ENCODE results near the gene DMD. TPM values are rescaled to one million over a fixed set of nuclear protein-coding genes. Genes with fewer than 3 reads are reported as not detected.

The DMD gene
- total and polyA plus RNA-seq, 7 donors = 2.5 to 260 (median 183) TPM

GRCh38 chrX:32937043-32937442, 274.3 kb downstream of the DMD start:
- intact Hi-C loops (cut with DNase I) = no loop called here
- no peak for TF ChIP-seq CTCF (IDR thresholded peaks at IDR 0.05)
- TF ChIP-seq POLR2A (IDR thresholded peaks at IDR 0.05) = no peak
- TF ChIP-seq EP300 (IDR thresholded peaks at IDR 0.05) = no peak
- no peak for TF ChIP-seq POLR2AphosphoS5 (IDR thresholded peaks at IDR 0.05)
- Histone ChIP-seq H3K27me3 (no peaks in the 10 kb centered on the region), H3K4me1 (no peaks in the 10 kb centered on the region), H3K36me3 (no peaks in the 10 kb centered on the region), H3K27ac (no peak overlapping the region), H3K4me3 (no peak overlapping the region), H3K9me3 (no peaks in the 10 kb centered on the region)
- DNase-seq = no peak
- WGBS, 2 donors = 47 to 52% methylated on average over 3 of the region's 3 CpGs

GRCh38 chrX:32933548-32933947, 277.8 kb downstream of the DMD start:
- intact Hi-C loops (cut with DNase I) = no loop called here
- TF ChIP-seq POLR2A (IDR thresholded peaks at IDR 0.05) (no peak), EP300 (IDR thresholded peaks at IDR 0.05) (no peak), POLR2AphosphoS5 (IDR thresholded peaks at IDR 0.05) (no peak)
- H3K4me1 ChIP-seq = no peaks in the 10 kb centered on the region
- H3K27ac ChIP-seq = no peak overlapping the region
- no peak overlapping the region for H3K4me3 ChIP-seq
- H3K36me3 ChIP-seq = no peaks in the 10 kb centered on the region
- H3K9me3 ChIP-seq = no peaks in the 10 kb centered on the region
- DNase-seq = no peak
- no peaks in the 10 kb centered on the region for H3K27me3 ChIP-seq
- 77 to 81% methylated on average over 5 of the region's 5 CpGs for WGBS, 2 donors

- no peaks in the 10 kb centered on the region for H3K27me3 ChIP-seq
- no peaks in the 10 kb centered on the region for H3K4me1 ChIP-seq
- intact Hi-C loops (cut with DNase I) = no loop called here
- TF ChIP-seq POLR2AphosphoS5 (IDR thresholded peaks at IDR 0.05) (no peak), EP300 (IDR thresholded peaks at IDR 0.05) (no peak), POLR2A (IDR thresholded peaks at IDR 0.05) (no peak), CTCF (IDR thresholded peaks at IDR 0.05) (no peak)
- WGBS, 2 donors = 78 to 88% methylated on average over 4 of the region's 4 CpGs
- no peaks in the 10 kb centered on the region for H3K9me3 ChIP-seq
- DNase-seq = no peak
- no peak overlapping the region for H3K4me3 ChIP-seq
- H3K36me3 ChIP-seq = no peaks in the 10 kb centered on the region
- H3K27ac ChIP-seq = no peak overlapping the region
Observed at GRCh38 chrX:32929040-32929439, 282.3 kb downstream of the DMD start.

GRCh38 chrX:32896088-32896487, 315.3 kb downstream of the DMD start:
- WGBS, 2 donors = 55 to 71% methylated on average over 3 of the region's 3 CpGs
- H3K4me1 ChIP-seq = no peaks in the 10 kb centered on the region
- H3K27ac ChIP-seq = no peak overlapping the region
- DNase-seq = no peak
- TF ChIP-seq POLR2AphosphoS5 (IDR thresholded peaks at IDR 0.05) (no peak), POLR2A (IDR thresholded peaks at IDR 0.05) (no peak), CTCF (IDR thresholded peaks at IDR 0.05) (no peak), EP300 (IDR thresholded peaks at IDR 0.05) (no peak)
- intact Hi-C loops (cut with DNase I) = no loop called here
- H3K4me3 ChIP-seq = no peak overlapping the region
- H3K27me3 ChIP-seq = no peaks in the 10 kb centered on the region
- no peaks in the 10 kb centered on the region for H3K9me3 ChIP-seq
- no peaks in the 10 kb centered on the region for H3K36me3 ChIP-seq

GRCh38 chrX:32894679-32895078, 316.7 kb downstream of the DMD start:
- WGBS, 2 donors = 85 to 89% methylated on average over 7 of the region's 7 CpGs
- Histone ChIP-seq H3K36me3 (no peaks in the 10 kb centered on the region), H3K4me3 (no peak overlapping the region), H3K27me3 (no peaks in the 10 kb centered on the region), H3K4me1 (no peaks in the 10 kb centered on the region), H3K9me3 (no peaks in the 10 kb centered on the region), H3K27ac (no peak overlapping the region)
- no peak for DNase-seq
- TF ChIP-seq EP300 (IDR thresholded peaks at IDR 0.05) = no peak
- no peak for TF ChIP-seq CTCF (IDR thresholded peaks at IDR 0.05)
- TF ChIP-seq POLR2A (IDR thresholded peaks at IDR 0.05) = no peak
- no peak for TF ChIP-seq POLR2AphosphoS5 (IDR thresholded peaks at IDR 0.05)
- intact Hi-C loops (cut with DNase I) = no loop called here

Measured in sigmoid colon (tissue), 7 donors.